K562 (cell line): Measurements from ENCODE around the gene MEF2D. TPM values are rescaled to one million over a fixed set of nuclear protein-coding genes. Genes with fewer than 3 reads are reported as not detected.

Experiments
- ATAC-seq: fragments of 200-7000 bp; cut with Tn5 transposase; 3 replicates; pipeline ENCODE4 v1.9.1; 2020; ENCODE audit warnings: moderate library complexity
- BruUV-seq: library from RNA; stranded (reverse); fragments of 400-500 nt; replicated peaks from 2 replicates; lab custom pipeline; 2021; lab: Mats Ljungman, UMichigan
- CTCF ChIA-PET: fragments of 300-600 bp; formaldehyde crosslinking; extraction: SDS; loops from one replicate; lab custom pipeline; 2021; ENCODE audit warnings: low intra/inter-chr PET ratio; lab: Yijun Ruan, JAX
- POLR2A ChIA-PET: fragments of 300-600, 350-650 bp; sonication (Branson Sonifier 250); formaldehyde crosslinking; extraction: SDS; loops from one replicate; lab custom pipeline; 2021; ENCODE audit warnings: antibody characterized with exemption, inconsistent platforms; lab: Yijun Ruan, JAX
- DNase-seq, 4 experiments: peaks; one replicate each; pipeline versions ENCODE4 v3.0.0 to v3.0.0-alpha.2; 2011 to 2018; ENCODE audit warnings: low spot score in 3 of 4, mixed read lengths in 3 of 4; ENCODE audit errors: extremely low read depth in 1 of 4
- FAIRE-seq: peaks from 2 replicates; lab custom pipeline; 2011; peaks lifted over from hg19 to GRCh38; lab: Jason Lieb, UNC
- H2AFZ ChIP-seq: 2 replicates; pipeline ENCODE4 v1.6.0; 2011; ENCODE audit warnings: low read depth, low read length, control low read depth, inconsistent platforms
- H3K27ac ChIP-seq: fragments of 200-600 bp; 3 replicates; pipeline ENCODE4 v1.8.0; 2011; ENCODE audit warnings: low read depth, mild to moderate bottlenecking, control low read depth, inconsistent platforms, low read length, moderate library complexity, mixed read lengths; ENCODE audit errors: extremely low read depth
- H3K27me3 ChIP-seq, 2 experiments: fragments of 300-600 bp in 1 of 2; 2 replicates in 1 of 2; 3 replicates in 1 of 2; pipeline versions ENCODE4 v1.6.0 to v1.8.0; 2011; ENCODE audit warnings: inconsistent platforms in 2 of 2, low read length in 2 of 2, mild to moderate bottlenecking in 1 of 2, mixed read lengths in 1 of 2, moderate library complexity in 1 of 2; ENCODE audit not compliant: control insufficient read depth in 2 of 2, insufficient read depth in 2 of 2
- H3K36me3 ChIP-seq: fragments of 300-600 bp; 3 replicates; pipeline ENCODE4 v1.8.0; 2011; ENCODE audit warnings: mild to moderate bottlenecking, low read length, inconsistent platforms; ENCODE audit not compliant: control insufficient read depth, insufficient read depth
- H3K4me1 ChIP-seq, 2 experiments: fragments of 200-600 bp in 1 of 2; replicated peaks in 1 of 2; 2 replicates in 1 of 2; 3 replicates in 1 of 2; pipeline versions ENCODE4 v1.5.1 to v1.8.0; 2011; ENCODE audit warnings: inconsistent platforms in 2 of 2, low read length in 2 of 2, mild to moderate bottlenecking in 1 of 2, mixed read lengths in 1 of 2, moderate library complexity in 1 of 2; ENCODE audit not compliant: control insufficient read depth in 2 of 2, insufficient read depth in 2 of 2
- H3K4me2 ChIP-seq: 2 replicates; pipeline ENCODE4 v1.6.1; 2011; ENCODE audit warnings: low read length, control low read depth, inconsistent platforms, mixed read lengths; ENCODE audit not compliant: insufficient read depth
- H3K4me3 ChIP-seq: fragments of 200-600 bp; sonication (generic), shearing (Covaris generic); 2 replicates; pipeline ENCODE4 v1.5.1; 2016; ENCODE audit warnings: control low read depth, inconsistent platforms
- H3K79me2 ChIP-seq: fragments of 200-600 bp; 3 replicates; pipeline ENCODE4 v1.8.0; 2011; ENCODE audit warnings: low read length, inconsistent platforms; ENCODE audit not compliant: control insufficient read depth, insufficient read depth
- H3K9ac ChIP-seq, 2 experiments: 2 replicates each; pipeline versions ENCODE4 v1.6.0 to v1.6.1; 2011; ENCODE audit warnings: low read depth in 2 of 2, low read length in 2 of 2, control low read depth in 1 of 2, inconsistent platforms in 1 of 2, mild to moderate bottlenecking in 1 of 2, mixed read lengths in 1 of 2; ENCODE audit not compliant: insufficient read depth in 1 of 2
- H3K9me1 ChIP-seq: one replicate; pipeline ENCODE4 v1.6.0; 2011; ENCODE audit warnings: inconsistent platforms, mild to moderate bottlenecking, low read length, moderate library complexity; ENCODE audit not compliant: control insufficient read depth, insufficient read depth
- H3K9me3 ChIP-seq: replicated peaks from 2 replicates; pipeline ENCODE4 v1.5.1; 2011; ENCODE audit warnings: low read depth, low read length, inconsistent platforms; ENCODE audit not compliant: control insufficient read depth, insufficient read depth
- H4K20me1 ChIP-seq: replicated peaks from 2 replicates; pipeline ENCODE4 v1.6.1; 2011; ENCODE audit warnings: low read length, inconsistent platforms, mixed read lengths; ENCODE audit not compliant: control insufficient read depth, insufficient read depth
- CBFA2T3 ChIP-seq: fragments of 450-650 bp; IDR thresholded peaks from 2 replicates; pipeline ENCODE4 v1.6.1; 2017
- CREB1 ChIP-seq, 2 experiments: sonication (generic) in 1 of 2; formaldehyde crosslinking in 1 of 2; IDR thresholded peaks; 2 replicates each; pipeline versions ENCODE4 v1.6.1 to v1.8.0; 2012 to 2022; ENCODE audit warnings: inconsistent platforms in 1 of 2, mild to moderate bottlenecking in 1 of 2, missing genetic modification reagents in 1 of 2, moderate library complexity in 1 of 2
- DPF2 ChIP-seq: fragments of 450-650 bp; IDR thresholded peaks from 2 replicates; pipeline ENCODE4 v1.6.1; 2016
- ETV1 ChIP-seq: fragments of 450-650 bp; conservative IDR thresholded peaks from 2 replicates; pipeline ENCODE4 v1.6.1; 2016; ENCODE audit warnings: missing genetic modification characterization, control low read depth, low read depth, missing compliant biosample characterization
- HDAC3 ChIP-seq: fragments of 450-650 bp; IDR thresholded peaks from 2 replicates; pipeline ENCODE4 v1.6.1; 2018; ENCODE audit warnings: borderline replicate concordance, mild to moderate bottlenecking, moderate library complexity; ENCODE audit not compliant: partially characterized antibody
- L3MBTL2 ChIP-seq: fragments of 450-650 bp; IDR thresholded peaks from 2 replicates; pipeline ENCODE4 v1.6.1; 2016; ENCODE audit warnings: mild to moderate bottlenecking, moderate library complexity
- NFE2 ChIP-seq: IDR thresholded peaks from 2 replicates; pipeline ENCODE4 v1.6.1; 2014; ENCODE audit warnings: antibody characterized with exemption, low read depth
- PRPF4 ChIP-seq: fragments of 200-400 bp; formaldehyde crosslinking; IDR thresholded peaks from one replicate; pipeline ENCODE4 v1.6.1; 2017; ENCODE audit warnings: low read length, low read depth, mild to moderate bottlenecking; ENCODE audit not compliant: insufficient read depth, poor library complexity, severe bottlenecking
- RAD51 ChIP-seq: fragments of 450-650 bp; IDR thresholded peaks from 2 replicates; pipeline ENCODE4 v1.7.1; 2016; ENCODE audit warnings: low read depth, mild to moderate bottlenecking, borderline replicate concordance
- SOX6 ChIP-seq: fragments of 450-650 bp; IDR thresholded peaks from 2 replicates; pipeline ENCODE4 v1.6.1; 2014; ENCODE audit warnings: mild to moderate bottlenecking
- STAG1 ChIP-seq: sonication (generic); formaldehyde crosslinking; IDR thresholded peaks from 2 replicates; pipeline ENCODE4 v1.5.0; 2020; ENCODE audit warnings: missing genetic modification reagents, borderline replicate concordance
- TOE1 ChIP-seq, 2 experiments: fragments of 450-650 bp in 1 of 2; sonication (generic) in 1 of 2; formaldehyde crosslinking in 1 of 2; IDR thresholded peaks; 2 replicates each; pipeline versions ENCODE4 v1.7.1 to v1.8.0; 2016 to 2022; ENCODE audit warnings: borderline replicate concordance in 2 of 2, mild to moderate bottlenecking in 2 of 2, antibody characterized with exemption in 1 of 2, inconsistent platforms in 1 of 2, low read depth in 1 of 2, missing genetic modification reagents in 1 of 2, moderate library complexity in 1 of 2
- U2AF2 ChIP-seq: fragments of 200-400 bp; formaldehyde crosslinking; optimal IDR thresholded peaks from 2 replicates; pipeline ENCODE3; 2017; ENCODE audit warnings: low read depth, mild to moderate bottlenecking, low read length
- ZNF134 ChIP-seq: fragments of 250-450 bp; sonication (Bioruptor Pico); conservative IDR thresholded peaks from 2 replicates; pipeline ENCODE4 v1.4.0; 2020
- ZNF140 ChIP-seq: fragments of 250-450 bp; sonication (Bioruptor Pico); IDR thresholded peaks from 2 replicates; pipeline ENCODE4 v1.8.0; 2021; ENCODE audit warnings: moderate library complexity, mild to moderate bottlenecking, inconsistent platforms
- in situ Hi-C: fragments of 300-500 bp; cut with MboI; formaldehyde crosslinking; loops from 4 replicates; pipeline ENCODE4 v1.15.0; 2018; ENCODE audit warnings: inconsistent platforms, mixed read lengths
- intact Hi-C: fragments of 100-400 bp; cut with micrococcal nuclease; formaldehyde crosslinking; loops from 2 replicates; pipeline ENCODE4 v1.14.2; 2022
- polyA plus RNA-seq, 8 experiments: library from polyadenylated mRNA; depleted of rRNA in 4 of 8; stranded (reverse) in 5 of 8; unstranded in 3 of 8; fragments of >200 nt; fragmentation: Nextera tagmentation in 2 of 8; fragmentation: Illumina TruSeq in 1 of 8; extraction: Ambion mirVana in 2 of 8; extraction: Trizol in 1 of 8; gene quantifications; 2 replicates each; pipeline versions ENCODE4 v1.2.1 to v1.2.3, GENCODE V29; 2011 to 2014; ENCODE audit warnings: inconsistent platforms in 1 of 8, missing spikeins in 1 of 8
- total RNA-seq, 7 experiments: library from RNA; depleted of rRNA in 6 of 7; stranded (reverse); fragments of >200 nt in 6 of 7; fragmentation: Illumina TruSeq in 2 of 7; extraction: Trizol in 2 of 7; gene quantifications; 2 replicates each; pipeline versions ENCODE4 v1.2.1 to v1.2.3, GENCODE V29; 2011 to 2021; ENCODE audit warnings: low replicate concordance in 1 of 7
- TF ChIP-seq, protein P1 (sequence below): fragments of 250-450 bp; sonication (Bioruptor Pico); IDR thresholded peaks from 2 replicates; pipeline ENCODE4 v1.6.1; 2021; ENCODE audit warnings: mild to moderate bottlenecking
- TF ChIP-seq, protein P2 (sequence below): fragments of 450-650 bp; formaldehyde crosslinking; IDR thresholded peaks from 2 replicates; pipeline ENCODE4 v1.4.0; 2020; ENCODE audit warnings: mild to moderate bottlenecking, mixed read lengths

Gene MEF2D
- total and polyA plus RNA-seq, 9 of the 15 experiments (the other 6 are each of a cell fraction or from before 2014, with no cell fraction given): 0.10 to 19.5 (median 2.6) TPM

DNA sequence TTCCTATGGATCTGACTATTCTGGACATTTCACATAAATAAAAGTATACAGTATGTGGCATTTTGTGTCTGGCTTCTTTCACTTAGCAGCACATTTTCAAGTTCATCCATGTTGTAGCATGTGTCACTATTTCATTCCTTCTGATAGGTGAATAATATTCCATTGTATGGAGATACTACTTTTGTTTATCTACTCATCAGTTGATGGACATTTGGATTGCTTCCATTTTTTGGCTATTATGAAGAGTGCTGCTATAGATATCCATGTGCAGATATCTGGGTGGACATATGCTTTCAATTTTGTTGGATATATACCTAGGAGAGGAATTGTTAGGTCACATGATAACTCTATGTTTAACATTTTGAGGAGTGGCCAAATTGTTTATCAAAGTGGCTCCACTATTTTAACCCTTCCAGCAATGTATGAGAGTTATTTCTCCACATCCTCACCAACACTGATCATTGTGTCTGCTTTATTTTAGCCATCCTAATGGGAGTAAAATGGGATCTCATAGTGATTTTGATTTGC, 21.9 kb upstream of the MEF2D start:
- FAIRE-seq: no peak
- H3K9ac ChIP-seq: no peak overlapping the region
- H4K20me1 ChIP-seq: no peaks in the 10 kb centered on the region
- H3K4me2 ChIP-seq: no peak overlapping the region
- peaks cover 10% of the 10 kb centered on the region; the same call in 2 of the 3 replicates for H3K36me3 ChIP-seq
- CTCF ChIA-PET: no interaction called here
- no peaks in the 10 kb centered on the region for H3K9me1 ChIP-seq
- no peak for ATAC-seq
- in situ Hi-C loops: no loop called here
- no peaks in the 10 kb centered on the region for H3K27me3 ChIP-seq
- intact Hi-C loops: no loop called here
- H3K4me1 ChIP-seq: peaks cover 31 to 33% of the 10 kb centered on the region in 2 experiments
- DNase-seq: no peak
- H3K4me3 ChIP-seq: no peak overlapping the region
- no peak overlapping the region for H2AFZ ChIP-seq
- BruUV-seq: no TSS peak
- no peaks in the 10 kb centered on the region for H3K9me3 ChIP-seq
- TF ChIP-seq U2AF2 (no peak), L3MBTL2 (no peak), CBFA2T3 (peak; percentile 37; the same call in 1 of the 2 replicates), ZNF140 (CRISPR knock-in tag) (no peak), SOX6 (peak; percentile 22; the same call in 1 of the 2 replicates), DPF2 (no peak), NFE2 (no peak), TOE1 (IDR thresholded peaks at IDR 0.05; ENCODE audit: borderline replicate concordance) (peak; percentile 34; the same call in 1 of the 2 replicates), TOE1 (CRISPR knock-in tag; IDR thresholded peaks at IDR 0.05; ENCODE audit: borderline replicate concordance, low read depth) (no peak), ZNF134 (CRISPR knock-in tag) (peak; percentile 76), STAG1 (CRISPR knock-in tag) (no peak), RAD51 (0 out of 2 replicates have a peak, but pooled peaks have one; percentile 9), PRPF4 (no peak), CREB1 (IDR thresholded peaks at IDR 0.05) (no peak), CREB1 (CRISPR knock-in tag; IDR thresholded peaks at IDR 0.05) (no peak), ETV1 (no peak), HDAC3 (no peak)
- TF ChIP-seq, protein P1, sequence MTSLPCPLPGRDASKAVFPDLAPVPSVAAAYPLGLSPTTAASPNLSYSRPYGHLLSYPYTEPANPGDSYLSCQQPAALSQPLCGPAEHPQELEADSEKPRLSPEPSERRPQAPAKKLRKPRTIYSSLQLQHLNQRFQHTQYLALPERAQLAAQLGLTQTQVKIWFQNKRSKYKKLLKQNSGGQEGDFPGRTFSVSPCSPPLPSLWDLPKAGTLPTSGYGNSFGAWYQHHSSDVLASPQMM: no peak
- TF ChIP-seq, protein P2, sequence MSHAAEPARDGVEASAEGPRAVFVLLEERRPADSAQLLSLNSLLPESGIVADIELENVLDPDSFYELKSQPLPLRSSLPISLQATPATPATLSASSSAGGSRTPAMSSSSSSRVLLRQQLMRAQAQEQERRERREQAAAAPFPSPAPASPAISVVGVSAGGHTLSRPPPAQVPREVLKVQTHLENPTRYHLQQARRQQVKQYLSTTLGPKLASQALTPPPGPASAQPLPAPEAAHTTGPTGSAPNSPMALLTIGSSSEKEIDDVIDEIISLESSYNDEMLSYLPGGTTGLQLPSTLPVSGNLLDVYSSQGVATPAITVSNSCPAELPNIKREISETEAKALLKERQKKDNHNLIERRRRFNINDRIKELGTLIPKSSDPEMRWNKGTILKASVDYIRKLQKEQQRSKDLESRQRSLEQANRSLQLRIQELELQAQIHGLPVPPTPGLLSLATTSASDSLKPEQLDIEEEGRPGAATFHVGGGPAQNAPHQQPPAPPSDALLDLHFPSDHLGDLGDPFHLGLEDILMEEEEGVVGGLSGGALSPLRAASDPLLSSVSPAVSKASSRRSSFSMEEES (CRISPR knock-in tag): peak; percentile 86
- TF ChIP-seq, all 486 proteins: peak for 6
- POLR2A ChIA-PET: interaction anchor here (2.9 kb wide), 1 partner anchor 13 kb away, joined by 15 read pairs; no protein-coding TSS in a partner anchor
- Histone ChIP-seq H3K79me2 (no peaks in the 10 kb centered on the region), H3K27ac (no peak overlapping the region; the same call in 2 of the 3 replicates)
